ENCODE data around the gene SLC40A1. TPM values are rescaled to one million over a fixed set of nuclear protein-coding genes. Genes with fewer than 3 reads are reported as not detected.

SLC40A1 gene
- total RNA-seq, 1 donor from 2014 or later, result 11.4 TPM

- no peak for DNase-seq (ENCODE audit: extremely low spot score, unreplicated experiment)
- H3K27ac Mint-ChIP-seq (ENCODE audit: unreplicated experiment), result no peak overlapping the region
- H3K4me3 Mint-ChIP-seq (ENCODE audit: unreplicated experiment), result no peak overlapping the region
- H3K4me1 Mint-ChIP-seq (ENCODE audit: unreplicated experiment), result peaks cover 20% of the 10 kb centered on the region
- no peaks in the 10 kb centered on the region for H3K36me3 Mint-ChIP-seq (ENCODE audit: unreplicated experiment)
- H3K9me3 Mint-ChIP-seq (ENCODE audit: unreplicated experiment), result no peaks in the 10 kb centered on the region
- H3K27me3 Mint-ChIP-seq (ENCODE audit: unreplicated experiment), result no peaks in the 10 kb centered on the region
- no peak for TF ChIP-seq CTCF (IDR thresholded peaks at IDR 0.05)
These were observed 55.8 kb downstream of the SLC40A1 start for GRCh38 chr2:189524746-189525145.

- Mint-ChIP-seq H3K4me1 (ENCODE audit: unreplicated experiment) (peaks cover 16% of the 10 kb centered on the region), H3K27ac (ENCODE audit: unreplicated experiment) (no peak overlapping the region), H3K4me3 (ENCODE audit: unreplicated experiment) (no peak overlapping the region), H3K36me3 (ENCODE audit: unreplicated experiment) (no peaks in the 10 kb centered on the region), H3K27me3 (ENCODE audit: unreplicated experiment) (no peaks in the 10 kb centered on the region), H3K9me3 (ENCODE audit: unreplicated experiment) (no peaks in the 10 kb centered on the region)
- TF ChIP-seq CTCF (IDR thresholded peaks at IDR 0.05), result no peak
- no peak for DNase-seq (ENCODE audit: extremely low spot score, unreplicated experiment)
These were observed 58.0 kb downstream of the SLC40A1 start for GRCh38 chr2:189522435-189523151.

- Mint-ChIP-seq H3K4me1 (ENCODE audit: unreplicated experiment) (peaks cover 16% of the 10 kb centered on the region), H3K27ac (ENCODE audit: unreplicated experiment) (no peak overlapping the region), H3K4me3 (ENCODE audit: unreplicated experiment) (no peak overlapping the region), H3K27me3 (ENCODE audit: unreplicated experiment) (no peaks in the 10 kb centered on the region), H3K36me3 (ENCODE audit: unreplicated experiment) (peaks cover 2% of the 10 kb centered on the region), H3K9me3 (ENCODE audit: unreplicated experiment) (no peaks in the 10 kb centered on the region)
- no peak for TF ChIP-seq CTCF (IDR thresholded peaks at IDR 0.05)
- DNase-seq (ENCODE audit: extremely low spot score, unreplicated experiment), result no peak
These were observed 58.7 kb downstream of the SLC40A1 start for GRCh38 chr2:189521699-189522434.

GRCh38 chr2:189519631-189520387 lies 60.8 kb downstream of the SLC40A1 start:
- peaks cover 2% of the 10 kb centered on the region for H3K36me3 Mint-ChIP-seq (ENCODE audit: unreplicated experiment)
- H3K4me3 Mint-ChIP-seq (ENCODE audit: unreplicated experiment), result no peak overlapping the region
- peaks cover 20% of the 10 kb centered on the region for H3K4me1 Mint-ChIP-seq (ENCODE audit: unreplicated experiment)
- H3K27me3 Mint-ChIP-seq (ENCODE audit: unreplicated experiment), result no peaks in the 10 kb centered on the region
- no peak overlapping the region for H3K27ac Mint-ChIP-seq (ENCODE audit: unreplicated experiment)
- no peaks in the 10 kb centered on the region for H3K9me3 Mint-ChIP-seq (ENCODE audit: unreplicated experiment)
- TF ChIP-seq CTCF (IDR thresholded peaks at IDR 0.05), result no peak
- DNase-seq (ENCODE audit: extremely low spot score, unreplicated experiment), result no peak

Measured in osteocyte (in vitro differentiated cells).